ENCODE results near the gene PTGDS. TPM values are rescaled to one million over a fixed set of nuclear protein-coding genes. Genes with fewer than 3 reads are reported as not detected.
A peak's percentile ranks its signal among the peaks of the same experiment; 100 is the strongest.

PTGDS gene
- total RNA-seq, 2 donors from 2014 or later: not detected

- Mint-ChIP-seq H3K27ac (no peak overlapping the region), H3K36me3 (no peaks in the 10 kb centered on the region), H3K9me3 (no peaks in the 10 kb centered on the region)
- DNase-seq (ENCODE audit: low spot score in 2 of 2): no peak
- ATAC-seq: no peak
These were observed 357 bp downstream of the PTGDS start for GRCh38 chr9:136977649-136978072.

DNA sequence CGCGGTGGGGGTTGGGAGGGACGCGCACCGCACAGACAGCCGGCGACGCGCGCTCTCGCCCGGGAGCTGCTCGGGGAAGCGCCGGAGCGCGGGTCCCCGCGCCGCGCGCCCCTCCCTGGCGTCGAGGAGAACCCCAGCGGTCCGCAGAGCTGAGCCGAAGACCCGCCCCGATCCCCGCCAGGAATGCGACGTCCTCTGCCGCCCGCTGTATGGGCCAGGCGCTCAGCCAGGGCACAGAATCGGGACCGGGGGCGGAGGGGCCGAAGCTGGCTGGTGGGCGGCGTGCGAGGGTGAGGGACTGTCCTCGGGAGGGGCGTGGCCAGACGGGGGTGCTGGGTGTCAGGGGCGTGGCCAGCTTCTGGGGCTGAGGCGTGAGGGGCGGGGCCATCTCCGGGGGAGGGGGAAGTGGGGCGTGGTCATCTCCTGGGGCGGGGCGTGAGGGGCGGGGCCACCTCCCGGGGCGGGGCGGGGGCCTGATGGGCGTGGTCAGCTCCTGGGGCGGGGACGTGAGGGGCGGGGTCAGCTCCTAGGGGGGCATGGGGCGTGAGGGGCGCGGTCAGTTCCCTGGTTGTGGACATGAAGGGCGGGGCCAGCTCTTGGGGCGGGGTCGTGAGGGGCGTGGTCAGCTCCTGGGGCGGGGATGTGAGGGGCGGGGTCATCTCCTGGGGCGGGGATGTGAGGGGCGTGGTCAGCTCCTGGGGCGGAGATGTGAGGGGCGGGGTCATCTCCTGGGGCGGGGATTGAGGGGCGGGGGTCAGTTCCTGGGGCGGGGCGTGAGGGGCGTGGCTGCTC lies 965 bp downstream of the PTGDS start:
- peak in 1 of 2 donors; percentile 67 for DNase-seq (ENCODE audit: low spot score in 2 of 2)
- Mint-ChIP-seq H3K36me3 (no peaks in the 10 kb centered on the region), H3K27ac (no peak overlapping the region), H3K9me3 (no peaks in the 10 kb centered on the region)
- peak; percentile 9 to 54 for ATAC-seq

GRCh38 chr9:136978865-136979544 lies 1.7 kb downstream of the PTGDS start:
- ATAC-seq (peak in 1 of 2 donors; percentile 7), DNase-seq (ENCODE audit: low spot score in 2 of 2) (no peak)
- H3K36me3 Mint-ChIP-seq: peaks cover 0 to 4% of the 10 kb centered on the region in 2 donors
- H3K27ac Mint-ChIP-seq: no peak overlapping the region
- no peaks in the 10 kb centered on the region for H3K9me3 Mint-ChIP-seq

DNA sequence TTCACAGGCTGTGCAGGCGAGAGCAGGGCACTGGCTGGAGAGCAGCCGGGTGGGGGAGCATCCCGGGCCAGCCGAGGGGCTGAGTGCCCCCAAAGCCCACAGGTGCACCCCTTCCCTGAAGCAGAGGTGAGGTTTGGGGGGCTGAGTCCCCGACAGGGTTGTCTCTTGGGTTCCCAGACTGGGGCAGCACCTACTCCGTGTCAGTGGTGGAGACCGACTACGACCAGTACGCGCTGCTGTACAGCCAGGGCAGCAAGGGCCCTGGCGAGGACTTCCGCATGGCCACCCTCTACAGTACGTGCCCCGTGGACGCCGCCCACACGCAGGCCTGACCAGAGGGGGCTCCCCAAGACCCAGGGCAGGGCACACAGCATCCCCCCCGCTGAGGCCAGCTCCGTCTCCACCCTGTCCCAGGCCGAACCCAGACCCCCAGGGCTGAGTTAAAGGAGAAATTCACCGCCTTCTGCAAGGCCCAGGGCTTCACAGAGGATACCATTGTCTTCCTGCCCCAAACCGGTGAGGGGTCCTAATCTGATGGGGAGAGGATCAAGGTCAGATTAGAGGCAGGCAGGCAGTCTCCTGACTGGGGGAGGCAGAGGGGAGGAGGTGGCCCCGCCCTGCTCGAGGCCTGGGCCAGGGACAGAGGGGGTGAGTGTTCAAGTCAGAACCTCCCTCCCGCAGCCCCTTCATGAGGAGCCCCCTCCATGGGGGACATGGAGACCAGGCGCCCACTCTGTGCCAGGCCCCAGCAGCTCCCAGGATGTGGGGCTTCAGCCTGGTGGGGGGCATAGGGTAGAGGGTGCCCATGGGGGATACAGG lies 2.7 kb downstream of the PTGDS start:
- Mint-ChIP-seq H3K27ac (no peak overlapping the region), H3K36me3 (peaks cover 0 to 6% of the 10 kb centered on the region in 2 donors), H3K9me3 (no peaks in the 10 kb centered on the region)
- DNase-seq (ENCODE audit: low spot score in 2 of 2): no peak
- no peak for ATAC-seq

DNA sequence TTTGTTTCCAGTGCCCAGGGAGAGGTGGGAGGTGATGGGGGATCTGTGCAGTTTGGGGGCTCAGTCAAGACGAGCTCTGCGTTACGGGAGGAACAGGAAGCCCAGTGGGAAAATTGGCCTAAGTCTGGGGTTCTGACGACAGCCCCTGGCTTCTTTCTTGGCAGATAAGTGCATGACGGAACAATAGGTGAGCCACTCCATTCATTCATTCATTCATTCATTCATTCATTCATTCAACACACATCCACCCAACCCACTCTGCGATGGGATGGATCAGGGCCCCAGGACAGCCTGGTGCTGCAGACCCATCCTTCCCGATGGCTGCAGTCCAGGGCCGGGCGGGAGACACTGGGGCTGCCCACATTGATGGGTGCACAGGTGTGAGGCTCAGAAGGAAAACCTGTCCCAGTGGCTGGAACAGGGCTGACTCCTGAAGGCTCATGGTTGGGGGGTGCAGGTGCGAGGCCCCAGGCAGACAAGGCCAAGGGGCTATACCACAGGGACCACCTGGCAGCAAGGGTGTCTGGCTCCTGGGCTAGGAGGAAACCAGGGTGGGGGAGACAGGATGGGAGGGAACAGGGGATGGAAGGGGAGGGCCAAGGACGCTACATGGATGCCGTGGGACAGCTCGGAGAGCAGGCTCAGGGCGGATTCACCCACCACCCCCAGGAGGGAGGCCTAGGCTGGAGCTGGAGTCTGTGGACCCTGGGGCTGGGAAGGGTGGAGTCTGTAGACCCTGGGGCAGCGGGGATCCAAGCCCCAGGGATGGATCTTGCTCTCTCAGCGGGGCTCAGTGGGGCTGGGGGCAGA lies 3.6 kb downstream of the PTGDS start:
- ATAC-seq: no peak
- no peaks in the 10 kb centered on the region for H3K9me3 Mint-ChIP-seq
- no peak overlapping the region for H3K27ac Mint-ChIP-seq

GRCh38 chr9:136981588-136982231 lies 4.4 kb downstream of the PTGDS start:
- no peak for DNase-seq (ENCODE audit: low spot score in 2 of 2)
- H3K36me3 Mint-ChIP-seq: peaks cover 0 to 6% of the 10 kb centered on the region in 2 donors
- no peaks in the 10 kb centered on the region for H3K9me3 Mint-ChIP-seq
- no peak for ATAC-seq
- no peak overlapping the region for H3K27ac Mint-ChIP-seq

More for the DNA sequence above, 3.6 kb downstream of the PTGDS start:
- H3K36me3 Mint-ChIP-seq: peaks cover 0 to 6% of the 10 kb centered on the region in 2 donors
- no peak for DNase-seq (ENCODE audit: low spot score in 2 of 2)

- Mint-ChIP-seq H3K9me3 (no peaks in the 10 kb centered on the region), H3K36me3 (peaks cover 0 to 6% of the 10 kb centered on the region in 2 donors), H3K27ac (no peak within 1 kb of the TSS)
- DNase-seq (ENCODE audit: low spot score in 2 of 2) (no peak), ATAC-seq (no peak)
These were observed 5.1 kb downstream of the PTGDS start, which contains the start of gene LCNL1 for GRCh38 chr9:136982232-136983051. TSS of gene LCNL1 (plus strand) at chr9:136982993. CDS start at chr9:136983587, 594 bp downstream.

GRCh38 chr9:136983167-136983566 lies 5.9 kb downstream of the PTGDS start:
- ATAC-seq: no peak
- Mint-ChIP-seq H3K27ac (no peak overlapping the region), H3K36me3 (peaks cover 0 to 6% of the 10 kb centered on the region in 2 donors), H3K9me3 (no peaks in the 10 kb centered on the region)
- no peak for DNase-seq (ENCODE audit: low spot score in 2 of 2)

DNA sequence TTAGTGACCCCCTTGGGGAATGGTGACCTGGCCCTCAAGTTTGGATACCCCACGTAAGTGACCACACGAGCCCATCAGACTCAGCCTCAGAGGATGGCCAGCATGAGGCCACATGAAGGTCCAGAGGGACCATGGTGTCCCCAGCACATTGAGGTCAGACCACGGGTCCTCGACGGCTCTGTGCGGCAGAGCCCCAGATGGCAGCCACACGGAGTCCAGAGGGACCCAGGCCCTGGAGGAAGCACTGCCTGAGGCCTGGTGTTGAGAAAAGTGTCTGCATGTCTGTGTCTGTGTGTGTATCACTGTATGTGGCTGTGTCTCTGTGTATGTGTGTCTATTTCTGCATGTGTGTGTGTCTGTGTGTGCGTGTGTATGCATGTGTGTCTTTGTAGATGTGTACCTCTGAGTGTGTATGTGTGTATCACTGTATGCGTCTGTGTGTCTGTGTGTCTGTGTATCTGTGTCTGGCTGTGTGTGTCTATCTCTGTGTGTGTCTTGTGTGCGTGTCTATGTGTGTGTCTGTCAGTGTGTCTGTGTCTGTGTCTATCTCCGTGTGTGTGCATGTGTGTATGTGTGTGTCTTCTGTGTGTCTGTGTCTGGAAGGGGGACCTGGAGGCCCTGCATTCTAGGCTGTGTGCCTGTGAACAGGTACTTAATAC lies 6.5 kb downstream of the PTGDS start:
- DNase-seq (ENCODE audit: low spot score in 2 of 2) (no peak), ATAC-seq (no peak)
- Mint-ChIP-seq H3K9me3 (no peaks in the 10 kb centered on the region), H3K36me3 (peaks cover 0 to 6% of the 10 kb centered on the region in 2 donors), H3K27ac (no peak overlapping the region)

- Mint-ChIP-seq H3K27ac (no peak overlapping the region), H3K9me3 (no peaks in the 10 kb centered on the region), H3K36me3 (peaks cover 0 to 6% of the 10 kb centered on the region in 2 donors)
- ATAC-seq (no peak), DNase-seq (ENCODE audit: low spot score in 2 of 2) (no peak)
These were observed 7.2 kb downstream of the PTGDS start for GRCh38 chr9:136984464-136985026.

- H3K27ac Mint-ChIP-seq: no peak overlapping the region
- DNase-seq (ENCODE audit: low spot score in 2 of 2): no peak
- H3K9me3 Mint-ChIP-seq: no peaks in the 10 kb centered on the region
- peaks cover 0 to 6% of the 10 kb centered on the region in 2 donors for H3K36me3 Mint-ChIP-seq
- no peak for ATAC-seq
These were observed 7.8 kb downstream of the PTGDS start for GRCh38 chr9:136985027-136985602.

DNA sequence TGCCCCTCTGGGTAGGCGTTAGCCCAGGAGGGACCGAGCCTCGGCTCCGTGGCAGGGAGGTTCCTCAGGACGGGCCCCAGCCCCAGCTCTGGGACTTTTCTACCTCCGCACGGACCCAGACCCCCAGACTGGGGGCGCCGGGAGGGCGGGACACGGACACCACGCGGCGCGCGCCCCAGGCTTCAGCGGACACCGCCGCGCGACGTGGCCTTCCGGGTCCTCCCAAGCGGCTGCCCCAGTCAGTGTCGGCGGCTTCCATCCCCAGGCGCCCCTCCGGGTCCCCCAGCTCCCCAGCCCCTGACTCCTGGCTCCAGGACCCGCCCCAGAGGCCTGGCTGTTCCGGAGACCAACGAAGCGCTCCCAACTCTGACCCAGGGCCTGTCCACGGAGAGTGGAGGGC lies 8.5 kb downstream of the PTGDS start:
- ATAC-seq (no peak), DNase-seq (ENCODE audit: low spot score in 2 of 2) (no peak)
- no peak overlapping the region for H3K27ac Mint-ChIP-seq
- H3K9me3 Mint-ChIP-seq: no peaks in the 10 kb centered on the region
- peaks cover 0 to 6% of the 10 kb centered on the region in 2 donors for H3K36me3 Mint-ChIP-seq

- Mint-ChIP-seq H3K27ac (no peak overlapping the region), H3K36me3 (peaks cover 0 to 3% of the 10 kb centered on the region in 2 donors), H3K9me3 (no peaks in the 10 kb centered on the region)
- ATAC-seq (no peak), DNase-seq (ENCODE audit: low spot score in 2 of 2) (no peak)
These were observed 11.6 kb downstream of the PTGDS start for GRCh38 chr9:136988872-136989271.

Data from activated naive CD4-positive, alpha-beta T cell treated with anti-CD3 and anti-CD28 coated beads, Interleukin-2, amount 50 U/mL, for 72 hours (primary cell).